ENCODE results near the gene ARHGAP31.

DNA sequence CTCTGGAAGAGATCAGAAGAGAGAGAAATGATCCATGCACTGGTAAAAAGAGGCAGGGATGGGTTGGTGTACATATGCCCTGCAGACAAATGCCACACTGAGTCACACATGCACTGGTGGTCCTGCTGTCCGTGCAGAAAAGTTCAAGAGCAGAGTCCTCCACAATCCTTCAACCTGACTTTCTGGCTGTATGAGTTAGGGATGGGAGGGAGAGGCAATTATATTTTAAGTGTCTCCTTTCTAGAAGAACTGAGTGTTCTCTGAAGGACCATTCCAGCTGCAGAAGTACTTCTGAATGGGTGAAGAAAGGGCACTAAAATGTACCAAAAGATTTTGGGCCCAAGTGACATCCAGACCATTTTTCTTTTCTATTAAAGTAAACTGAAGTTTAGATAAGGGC, 142.8 kb downstream of the ARHGAP31 start:
- TF ChIP-seq CTCF (IDR thresholded peaks at IDR 0.05) = no peak
- no peak for TF ChIP-seq POLR2AphosphoS5 (IDR thresholded peaks at IDR 0.05)
- TF ChIP-seq POLR2A (IDR thresholded peaks at IDR 0.05) = no peak
- TF ChIP-seq EP300 (IDR thresholded peaks at IDR 0.05) = no peak
